Ovary (tissue), 9 donors: Measurements from ENCODE around the gene PLA2G12A. TPM values are rescaled to one million over a fixed set of nuclear protein-coding genes. Genes with fewer than 3 reads are reported as not detected.
A peak's percentile ranks its signal among the peaks of the same experiment; 100 is the strongest.

Experiments used
- DNase-seq, 5 donors: peaks; one replicate each; pipeline ENCODE4 v3.0.0-alpha.2; 2019 to 2020
- H3K27ac ChIP-seq, 2 donors: fragments of 200-600 bp; one replicate each; pipeline versions ENCODE4 v1.5.1 to v1.8.0; 2019 to 2022
- H3K27me3 ChIP-seq: fragments of 200-600 bp; one replicate; pipeline ENCODE4 v1.8.0; 2022
- H3K36me3 ChIP-seq: fragments of 200-600 bp; sonication (generic); one replicate; pipeline ENCODE4 v1.5.1; 2019
- H3K4me1 ChIP-seq: one replicate; pipeline ENCODE4 v1.8.1; 2013; ENCODE audit warnings: mild to moderate bottlenecking, moderate library complexity; ENCODE audit not compliant: insufficient read depth
- H3K4me3 ChIP-seq: fragments of 200-600 bp; sonication (generic); one replicate; pipeline ENCODE4 v1.5.1; 2017
- H3K9me3 ChIP-seq, 2 donors: fragments of 200-600 bp in 1 of 2; sonication (generic) in 1 of 2; one replicate each; pipeline versions ENCODE4 v1.5.1 to v1.8.1; 2013 to 2019; ENCODE audit warnings: mild to moderate bottlenecking in 1 of 2, moderate library complexity in 1 of 2
- CTCF ChIP-seq, 3 donors: fragments of 450-650 bp in 2 of 3; fragments of 200-600 bp in 1 of 3; IDR thresholded peaks; one replicate each; pipeline versions ENCODE4 v1.5.1 to v1.8.0; 2016 to 2022; ENCODE audit warnings: antibody characterized with exemption in 3 of 3, mild to moderate bottlenecking in 1 of 3
- EP300 ChIP-seq: sonication (generic); formaldehyde crosslinking; IDR thresholded peaks from one replicate; pipeline ENCODE4 v1.6.1; 2017; ENCODE audit warnings: antibody characterized with exemption
- POLR2A ChIP-seq: fragments of 450-650 bp; IDR thresholded peaks from one replicate; pipeline ENCODE4 v1.6.1; 2017; ENCODE audit warnings: antibody characterized with exemption, mild to moderate bottlenecking, moderate library complexity
- WGBS, 3 donors: extraction: QIAGEN DNeasy Blood & Tissue Kit in 1 of 3; methylation state at CpG; one replicate each; pipeline versions ENCODE4 v1.1.5 to v1.1.7; 2013 to 2017; 5-methylcytosine and 5-hydroxymethylcytosine counted together
- intact Hi-C, 4 donors: fragments of 100-400 bp; cut with DNase I; formaldehyde crosslinking; loops; one replicate each; pipeline versions ENCODE4 v1.11.0 to v1.15.1; 2022 to 2023
- polyA plus RNA-seq, 2 donors: library from polyadenylated mRNA; stranded (reverse); fragments of 200-250 nt in 1 of 2; fragments of 350-450 nt in 1 of 2; fragmentation: Illumina TruSeq in 1 of 2; extraction: RNeasy Lipid Tissue Mini Kit (QIAGEN cat#74804) in 1 of 2; gene quantifications; one replicate each; pipeline ENCODE4 v1.2.3, GENCODE V29; 2013 to 2014
- total RNA-seq, 7 donors: library from RNA; depleted of rRNA in 2 of 7; stranded (reverse); fragments of >200 nt in 2 of 7; fragmentation: NEBNext Ultra II Directional in 3 of 7; extraction: Animal tissue kit (Norgen Biotek cat#: 25700) in 3 of 7; gene quantifications; one replicate each; pipeline versions ENCODE4 v1.1.0 to v1.2.4, GENCODE V29; 2016 to 2023
- donor health status: DM: no; HTN: no; CAD: no; lungs with moderate emphysema.
- donor health status: DM: no; HTN: no; CAD: no.
- donor health status: Bipolar disorder and iron deficiency.
- donor health status: DM: yes; HTN: yes; CAD: no.
- donor health status: DM: no; HTN: no; CAD: no.
- donor health status: DM: yes; HTN: yes; CAD: no.

The PLA2G12A gene
- total and polyA plus RNA-seq, 9 donors = 11.0 to 84.3 (median 31.7) TPM

GRCh38 chr4:109708990-109709389 is 20.9 kb downstream of the PLA2G12A start:
- Histone ChIP-seq H3K36me3 (no peaks in the 10 kb centered on the region), H3K27ac (no peak overlapping the region), H3K4me3 (no peak overlapping the region), H3K4me1 (no peaks in the 10 kb centered on the region), H3K9me3 (no peaks in the 10 kb centered on the region), H3K27me3 (no peaks in the 10 kb centered on the region)
- intact Hi-C loops = loop anchor here in 3 of 4 donors (10.0 kb wide), 3 partner anchors 106 to 274 kb away; partner anchors contain the start of genes GAR1 (in 2 of the 3), RRH (in 1 of the 3) and SEC24B (in 1 of the 3)
- WGBS, 3 donors = 26 to 44% (median 37%) methylated on average over 1 of the region's 1 CpG
- DNase-seq = no peak
- TF ChIP-seq EP300 (no peak), CTCF (IDR thresholded peaks at IDR 0.05) (no peak), POLR2A (no peak)

GRCh38 chr4:109708435-109708834 is 21.4 kb downstream of the PLA2G12A start:
- TF ChIP-seq CTCF (IDR thresholded peaks at IDR 0.05) = no peak
- TF ChIP-seq EP300 = no peak
- TF ChIP-seq POLR2A = no peak
- no peaks in the 10 kb centered on the region for H3K36me3 ChIP-seq
- no peaks in the 10 kb centered on the region for H3K4me1 ChIP-seq
- no peak overlapping the region for H3K27ac ChIP-seq
- H3K9me3 ChIP-seq = no peaks in the 10 kb centered on the region
- no peaks in the 10 kb centered on the region for H3K27me3 ChIP-seq
- no peak for DNase-seq
- 2 to 16% (median 8%) methylated on average over 2 of the region's 2 CpGs for whole genome bisulfite sequencing, 3 donors
- no peak overlapping the region for H3K4me3 ChIP-seq
- intact Hi-C loops = loop anchor here in 3 of 4 donors (10.0 kb wide), 3 partner anchors 106 to 274 kb away; partner anchors contain the start of genes GAR1 (in 2 of the 3), RRH (in 1 of the 3) and SEC24B (in 1 of the 3)

- peaks cover 5% of the 10 kb centered on the region for H3K4me1 ChIP-seq
- H3K27ac ChIP-seq = peak overlapping the region; percentile 63 to 68
- DNase-seq = no peak
- intact Hi-C loops = loop anchor here in 3 of 4 donors (10.0 kb wide), 3 partner anchors 111 to 269 kb away; partner anchors contain the start of genes GAR1 (in 2 of the 3), RRH (in 1 of the 3) and SEC24B (in 1 of the 3)
- no peaks in the 10 kb centered on the region for H3K27me3 ChIP-seq
- no peaks in the 10 kb centered on the region for H3K36me3 ChIP-seq
- TF ChIP-seq CTCF (IDR thresholded peaks at IDR 0.05) = no peak
- no peak for TF ChIP-seq POLR2A
- no peak for TF ChIP-seq EP300
- WGBS, 3 donors = 4 to 8% (median 5%) methylated on average over 11 of the region's 11 CpGs
- no peaks in the 10 kb centered on the region for H3K9me3 ChIP-seq
- H3K4me3 ChIP-seq = peak overlapping the region; percentile 88
These were observed 26.1 kb downstream of the PLA2G12A start for GRCh38 chr4:109703664-109704361.

- peak within 1 kb of the TSS; percentile 63 to 68 for H3K27ac ChIP-seq
- peak; percentile 83 to 90 (median 84) for DNase-seq
- no peaks in the 10 kb centered on the region for H3K36me3 ChIP-seq
- 0 to 1% (median 0%) methylated on average over 47 to 72 of the region's 72 CpGs for WGBS, 3 donors
- H3K4me3 ChIP-seq = peak within 1 kb of the TSS; percentile 88
- no peaks in the 10 kb centered on the region for H3K9me3 ChIP-seq
- TF ChIP-seq POLR2A (no peak), EP300 (no peak), CTCF (IDR thresholded peaks at IDR 0.05) (peak; percentile 23 to 63 (median 57))
- peaks cover 5% of the 10 kb centered on the region for H3K4me1 ChIP-seq
- intact Hi-C loops = loop anchor here in 3 of 4 donors (10.0 kb wide), 3 partner anchors 112 to 268 kb away; partner anchors contain the start of genes GAR1 (in 2 of the 3), RRH (in 1 of the 3) and SEC24B (in 1 of the 3)
- H3K27me3 ChIP-seq = no peaks in the 10 kb centered on the region
These were observed 26.8 kb downstream of the PLA2G12A start, which contains the start of gene CASP6 for GRCh38 chr4:109702950-109703663. CASP6 (minus strand) TSS chr4:109703445; CDS start chr4:109703395, 50 bp downstream.
